HG03378 (cell line): ENCODE data around the gene MESP1.

Experiments used
- ATAC-seq: cut with Tn5 transposase; IDR thresholded peaks from one replicate; pipeline ENCODE4 v1.9.1; 2021; ENCODE audit warnings: mild to moderate bottlenecking, moderate library complexity; ENCODE audit not compliant: unreplicated experiment

MESP1 gene

DNA sequence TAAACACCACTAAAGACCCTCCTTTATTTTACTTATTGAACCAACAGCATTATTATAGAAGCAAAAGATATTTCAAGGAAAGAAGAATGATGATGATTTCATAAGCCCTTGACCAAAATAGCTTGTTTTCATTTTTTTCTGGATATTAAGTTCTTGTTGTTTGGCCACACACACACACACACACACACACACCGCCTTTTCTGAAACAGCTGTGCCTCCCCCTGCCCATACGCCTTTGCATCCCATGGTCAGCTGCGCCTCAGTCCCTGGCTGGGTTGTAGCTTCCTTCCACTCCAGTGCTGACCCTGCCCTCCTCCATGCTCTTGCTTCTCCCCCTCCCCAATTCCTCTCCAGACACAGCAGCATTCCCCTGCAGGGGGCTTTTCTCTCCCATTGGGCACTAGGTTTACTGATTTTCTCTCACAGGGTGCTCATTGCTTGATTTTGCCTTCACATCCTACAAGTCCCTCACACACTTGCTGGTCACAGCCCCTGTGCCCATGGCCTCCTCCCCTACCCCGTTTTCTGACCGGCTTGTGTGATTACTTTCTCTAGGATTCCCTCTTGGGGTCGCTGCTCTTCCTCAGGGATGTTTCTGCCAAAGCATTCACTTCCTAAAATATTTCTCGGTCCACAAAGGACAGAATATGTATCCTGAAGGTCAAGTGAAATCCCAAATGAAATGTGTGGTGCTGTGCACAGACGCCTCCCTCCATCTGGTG lies 18.4 kb downstream of the MESP1 start:
- ATAC-seq: no peak

- no peak for ATAC-seq
Measured at GRCh38 chr15:89731275-89731674, 19.8 kb downstream of the MESP1 start.

GRCh38 chr15:89728254-89728653 lies 22.8 kb downstream of the MESP1 start:
- no peak for ATAC-seq

- ATAC-seq: no peak
Measured at GRCh38 chr15:89725064-89725463, 26.0 kb downstream of the MESP1 start.

GRCh38 chr15:89724621-89725020 lies 26.4 kb downstream of the MESP1 start:
- no peak for ATAC-seq

GRCh38 chr15:89723031-89723430 lies 28.0 kb downstream of the MESP1 start:
- ATAC-seq: no peak

GRCh38 chr15:89714775-89715174 lies 36.3 kb downstream of the MESP1 start:
- ATAC-seq: no peak

DNA sequence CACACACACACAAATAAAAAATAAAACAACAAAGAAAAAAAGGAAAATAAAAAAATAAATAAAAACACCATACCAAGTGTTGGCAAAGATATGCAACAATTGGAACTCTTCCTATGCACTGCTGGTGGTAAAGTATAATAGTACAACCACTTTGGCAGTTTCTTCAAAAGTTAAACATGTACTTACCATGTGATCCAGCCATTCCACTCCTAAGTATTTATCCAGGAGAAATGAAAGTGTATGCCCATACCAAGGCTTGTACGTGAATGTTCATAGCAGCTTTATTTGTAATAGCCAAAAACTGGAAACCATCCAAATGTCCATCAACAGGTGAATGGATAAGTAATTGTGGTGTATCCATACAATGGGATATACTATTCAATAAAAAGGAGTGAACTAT lies 43.5 kb downstream of the MESP1 start:
- no peak for ATAC-seq

DNA sequence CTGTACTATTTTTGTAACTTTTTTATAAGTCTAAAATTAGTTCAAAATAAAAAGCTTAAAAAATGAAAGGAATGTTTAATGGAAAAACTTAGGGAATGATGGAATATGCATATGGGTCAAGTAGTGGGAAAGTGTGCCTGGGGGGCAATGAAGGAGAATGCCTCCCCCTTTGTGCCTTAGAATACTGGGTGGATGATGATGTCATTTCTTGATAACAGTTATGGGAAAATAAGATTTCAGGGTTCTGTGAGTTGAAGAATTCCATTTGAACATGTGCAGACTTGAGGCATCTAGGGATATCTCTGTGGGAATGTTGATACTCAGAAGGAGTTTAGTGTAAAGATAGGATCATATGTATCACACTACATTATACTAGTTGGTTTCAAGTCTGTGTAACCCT lies 46.6 kb downstream of the MESP1 start:
- ATAC-seq: no peak
